Lung (tissue), 12 donors: ENCODE results near the gene DOCK4. TPM values are rescaled to one million over a fixed set of nuclear protein-coding genes. Genes with fewer than 3 reads are reported as not detected.
A peak's percentile ranks its signal among the peaks of the same experiment; 100 is the strongest.

Source experiments
- ATAC-seq: fragments of 200-7000 bp; cut with Tn5 transposase; one replicate; pipeline ENCODE4 v1.9.1; 2020; ENCODE audit warnings: moderate number of reproducible peaks; ENCODE audit not compliant: insufficient read depth, low FRiP score
- DNase-seq, 3 donors: peaks; one replicate each; pipeline ENCODE4 v3.0.0-alpha.2; 2013 to 2017
- H3K27ac ChIP-seq, 2 donors: one replicate each; pipeline ENCODE4 v1.5.1; 2013; ENCODE audit warnings: mild to moderate bottlenecking in 2 of 2, moderate library complexity in 2 of 2, control low read depth in 1 of 2, inconsistent platforms in 1 of 2, low read depth in 1 of 2, low read length in 1 of 2
- H3K27me3 ChIP-seq, 3 donors: one replicate each; pipeline ENCODE4 v1.5.1; 2013; ENCODE audit warnings: low read length in 2 of 3; ENCODE audit not compliant: control insufficient read depth in 3 of 3, insufficient read depth in 3 of 3
- H3K36me3 ChIP-seq, 4 donors: one replicate each; pipeline ENCODE4 v1.5.1; 2013; ENCODE audit warnings: low read length in 4 of 4, mild to moderate bottlenecking in 1 of 4, moderate library complexity in 1 of 4; ENCODE audit not compliant: control insufficient read depth in 4 of 4, insufficient read depth in 4 of 4
- H3K4me1 ChIP-seq, 5 donors: one replicate each; pipeline ENCODE4 v1.5.1; 2013; ENCODE audit warnings: low read length in 5 of 5, mild to moderate bottlenecking in 2 of 5, moderate library complexity in 1 of 5; ENCODE audit not compliant: control insufficient read depth in 5 of 5, insufficient read depth in 5 of 5
- H3K4me3 ChIP-seq: one replicate; pipeline ENCODE4 v1.5.1; 2013; ENCODE audit warnings: mild to moderate bottlenecking, control low read depth, moderate library complexity
- H3K9ac ChIP-seq, 2 donors: one replicate each; pipeline ENCODE4 v1.5.1; 2013; ENCODE audit warnings: low read length in 2 of 2, control low read depth in 1 of 2; ENCODE audit not compliant: insufficient read depth in 1 of 2
- H3K9me3 ChIP-seq, 4 donors: one replicate each; pipeline ENCODE4 v1.5.1; 2013; ENCODE audit warnings: low read length in 3 of 4, mild to moderate bottlenecking in 1 of 4, moderate library complexity in 1 of 4; ENCODE audit not compliant: control insufficient read depth in 4 of 4, insufficient read depth in 3 of 4
- WGBS, 2 donors: extraction: QIAGEN DNeasy Blood & Tissue Kit; methylation state at CpG; one replicate each; pipeline ENCODE4 v1.1.7; 2013; 5-methylcytosine and 5-hydroxymethylcytosine counted together
- polyA plus RNA-seq, 2 donors: library from polyadenylated mRNA; stranded (reverse); fragments of 200-250 nt; gene quantifications; one replicate each; pipeline ENCODE4 v1.2.1, GENCODE V29; 2013
- total RNA-seq, 2 donors: library from RNA; depleted of rRNA in 1 of 2; stranded (reverse); fragments of >200 nt in 1 of 2; gene quantifications; one replicate each; pipeline ENCODE4 v1.2.1, GENCODE V29; 2014 to 2021
- TF ChIP-seq, protein P1 (sequence below): IDR thresholded peaks from 2 replicates; pipeline ENCODE4 v1.5.1; 2012; ENCODE audit warnings: mild to moderate bottlenecking; ENCODE audit errors: control extremely low read depth, extremely low read depth
- donor health status: control.
- donor health status: control.
- donor health status: Bipolar disorder and iron deficiency.
- donor health status: healthy.
- donor health status: DM: yes; HTN: yes; CAD: no.

DOCK4 gene
- total and polyA plus RNA-seq, 4 donors = 18.7 to 163 (median 40.3) TPM

GRCh38 chr7:112007185-112007584 is 199.0 kb downstream of the DOCK4 start:
- no peak for ATAC-seq
- no peak for DNase-seq
- no peak overlapping the region for H3K4me3 ChIP-seq
- WGBS, 2 donors = 94 to 96% methylated on average over 4 of the region's 4 CpGs
- TF ChIP-seq, protein P1, sequence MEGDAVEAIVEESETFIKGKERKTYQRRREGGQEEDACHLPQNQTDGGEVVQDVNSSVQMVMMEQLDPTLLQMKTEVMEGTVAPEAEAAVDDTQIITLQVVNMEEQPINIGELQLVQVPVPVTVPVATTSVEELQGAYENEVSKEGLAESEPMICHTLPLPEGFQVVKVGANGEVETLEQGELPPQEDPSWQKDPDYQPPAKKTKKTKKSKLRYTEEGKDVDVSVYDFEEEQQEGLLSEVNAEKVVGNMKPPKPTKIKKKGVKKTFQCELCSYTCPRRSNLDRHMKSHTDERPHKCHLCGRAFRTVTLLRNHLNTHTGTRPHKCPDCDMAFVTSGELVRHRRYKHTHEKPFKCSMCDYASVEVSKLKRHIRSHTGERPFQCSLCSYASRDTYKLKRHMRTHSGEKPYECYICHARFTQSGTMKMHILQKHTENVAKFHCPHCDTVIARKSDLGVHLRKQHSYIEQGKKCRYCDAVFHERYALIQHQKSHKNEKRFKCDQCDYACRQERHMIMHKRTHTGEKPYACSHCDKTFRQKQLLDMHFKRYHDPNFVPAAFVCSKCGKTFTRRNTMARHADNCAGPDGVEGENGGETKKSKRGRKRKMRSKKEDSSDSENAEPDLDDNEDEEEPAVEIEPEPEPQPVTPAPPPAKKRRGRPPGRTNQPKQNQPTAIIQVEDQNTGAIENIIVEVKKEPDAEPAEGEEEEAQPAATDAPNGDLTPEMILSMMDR = no peak
- H3K27ac ChIP-seq = no peak overlapping the region
- peaks cover 0 to 1% (median 0%) of the 10 kb centered on the region in 4 donors for H3K36me3 ChIP-seq
- H3K9me3 ChIP-seq = no peaks in the 10 kb centered on the region
- H3K9ac ChIP-seq = no peak overlapping the region
- peaks cover 8 to 46% (median 13%) of the 10 kb centered on the region in 5 donors for H3K4me1 ChIP-seq
- no peaks in the 10 kb centered on the region for H3K27me3 ChIP-seq

- Histone ChIP-seq H3K36me3 (peaks cover 0 to 1% (median 0%) of the 10 kb centered on the region in 4 donors), H3K27ac (no peak overlapping the region), H3K4me3 (no peak overlapping the region), H3K27me3 (no peaks in the 10 kb centered on the region), H3K9ac (peak overlapping the region in 1 of 2 donors; percentile 40), H3K9me3 (no peaks in the 10 kb centered on the region), H3K4me1 (peaks cover 7 to 38% (median 13%) of the 10 kb centered on the region in 5 donors)
- DNase-seq (no peak), ATAC-seq (no peak)
- TF ChIP-seq, protein P1 = no peak
- WGBS, 2 donors = 84 to 85% methylated on average over 2 of the region's 2 CpGs
Observed at GRCh38 chr7:112006071-112006470, 200.1 kb downstream of the DOCK4 start.

DNA sequence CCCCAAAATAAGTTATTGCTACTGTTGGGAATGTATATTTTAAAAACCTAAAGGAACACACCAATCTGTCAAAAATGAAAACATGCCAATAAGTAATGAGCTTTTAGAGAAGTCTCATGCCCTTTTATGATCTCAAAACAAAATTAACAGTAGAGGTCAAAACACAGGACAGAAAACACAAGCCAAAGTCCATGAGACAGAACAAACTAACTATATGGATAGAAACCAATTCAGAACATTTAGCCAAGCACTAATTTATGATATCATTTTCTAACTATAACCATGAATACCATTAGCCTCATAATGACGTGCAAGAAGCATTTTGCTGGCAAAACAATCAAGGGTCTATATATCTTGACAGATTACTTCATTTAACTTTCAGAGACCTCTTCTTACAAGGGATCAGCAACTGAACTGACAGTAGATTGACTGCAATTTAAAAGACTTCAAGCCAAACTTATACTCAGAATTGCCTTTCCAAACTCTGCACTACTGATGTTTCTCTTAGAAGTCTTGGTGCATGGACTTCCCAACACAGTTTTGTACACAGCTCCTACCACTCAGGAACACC is 200.9 kb downstream of the DOCK4 start:
- H3K4me3 ChIP-seq = no peak overlapping the region
- H3K36me3 ChIP-seq = peaks cover 0 to 1% (median 0%) of the 10 kb centered on the region in 4 donors
- H3K4me1 ChIP-seq = peaks cover 1 to 33% (median 13%) of the 10 kb centered on the region in 5 donors
- peak overlapping the region in 1 of 2 donors; percentile 46 for H3K9ac ChIP-seq
- DNase-seq (peak; percentile 24 to 96 (median 93)), ATAC-seq (no peak)
- no peak overlapping the region for H3K27ac ChIP-seq
- TF ChIP-seq, protein P1 = no peak
- H3K27me3 ChIP-seq = no peaks in the 10 kb centered on the region
- 48 to 72% methylated on average over 1 of the region's 1 CpG for WGBS, 2 donors
- no peaks in the 10 kb centered on the region for H3K9me3 ChIP-seq
